SK-N-SH (cell line): Measurements from ENCODE around the gene GSG1L. TPM values are rescaled to one million over a fixed set of nuclear protein-coding genes. Genes with fewer than 3 reads are reported as not detected.

Experiments used
- CTCF ChIA-PET: fragments of 300-600, 350-600 bp; formaldehyde crosslinking; extraction: SDS; loops from one replicate; lab custom pipeline; 2021; lab: Yijun Ruan, JAX
- POLR2A ChIA-PET: fragments of 350-600 bp; sonication (Branson Sonifier 250); formaldehyde crosslinking; extraction: SDS; loops from one replicate; lab custom pipeline; 2020; ENCODE audit warnings: antibody characterized with exemption, inconsistent platforms; lab: Yijun Ruan, JAX
- DNase-seq: peaks from one replicate; pipeline ENCODE4 v3.0.0; 2012
- H2AFZ ChIP-seq: fragments of 200-600 bp; sonication (generic); 2 replicates; pipeline ENCODE4 v1.8.1; 2016; ENCODE audit warnings: antibody characterized with exemption, mild to moderate bottlenecking, low read depth
- H3F3A ChIP-seq: fragments of 200-600 bp; sonication (generic); replicated peaks from 2 replicates; pipeline ENCODE3; 2016; ENCODE audit warnings: antibody characterized with exemption, mild to moderate bottlenecking; ENCODE audit not compliant: insufficient read depth
- H3K27ac ChIP-seq, 2 experiments: fragments of 200-500 bp in 1 of 2; fragments of 200-600 bp in 1 of 2; sonication (Bioruptor generic) in 1 of 2; sonication (generic), shearing (Covaris generic) in 1 of 2; 2 replicates each; pipeline versions ENCODE4 v1.5.1 to v1.6.1; 2014 to 2016; ENCODE audit warnings: low read depth in 2 of 2, inconsistent platforms in 1 of 2, low read length in 1 of 2, mild to moderate bottlenecking in 1 of 2, mixed read lengths in 1 of 2
- H3K27me3 ChIP-seq: fragments of 200-600 bp; sonication (generic), shearing (Covaris generic); 2 replicates; pipeline ENCODE4 v1.6.1; 2016; ENCODE audit warnings: mixed run types; ENCODE audit not compliant: insufficient read depth
- H3K36me3 ChIP-seq, 2 experiments: fragments of 200-500 bp in 1 of 2; fragments of 200-600 bp in 1 of 2; sonication (Bioruptor generic) in 1 of 2; sonication (generic) in 1 of 2; replicated peaks in 1 of 2; 2 replicates each; pipeline versions ENCODE3 to v1.5.1; 2014 to 2016; ENCODE audit warnings: low read length in 1 of 2, mild to moderate bottlenecking in 1 of 2; ENCODE audit not compliant: insufficient read depth in 2 of 2, control insufficient read depth in 1 of 2
- H3K4me1 ChIP-seq, 2 experiments: fragments of 200-500 bp in 1 of 2; fragments of 200-600 bp in 1 of 2; sonication (Bioruptor generic) in 1 of 2; sonication (generic), shearing (Covaris generic) in 1 of 2; 2 replicates each; pipeline versions ENCODE4 v1.5.1 to v1.6.1; 2014 to 2016; ENCODE audit warnings: low read depth in 1 of 2, low read length in 1 of 2, mixed run types in 1 of 2; ENCODE audit not compliant: insufficient read depth in 2 of 2, control insufficient read depth in 1 of 2
- H3K4me2 ChIP-seq: fragments of 200-600 bp; sonication (generic), shearing (Covaris generic); 2 replicates; pipeline ENCODE4 v1.6.1; 2017; ENCODE audit warnings: mixed run types
- H3K4me3 ChIP-seq, 2 experiments: fragments of 200-500 bp in 1 of 2; fragments of 200-600 bp in 1 of 2; sonication (Bioruptor generic) in 1 of 2; sonication (generic), shearing (Covaris generic) in 1 of 2; 2 replicates each; pipeline versions ENCODE4 v1.5.1 to v1.8.1; 2014 to 2016; ENCODE audit warnings: low read depth in 2 of 2, inconsistent platforms in 1 of 2, low read length in 1 of 2, mild to moderate bottlenecking in 1 of 2, mixed read lengths in 1 of 2, moderate library complexity in 1 of 2
- H3K79me2 ChIP-seq: fragments of 200-600 bp; sonication (generic); 2 replicates; pipeline ENCODE4 v1.8.1; 2017; ENCODE audit warnings: mild to moderate bottlenecking; ENCODE audit not compliant: insufficient read depth
- H3K9ac ChIP-seq: fragments of 200-600 bp; sonication (generic); 2 replicates; pipeline ENCODE4 v1.6.1; 2017; ENCODE audit warnings: mixed run types
- H3K9me2 ChIP-seq: fragments of 200-600 bp; sonication (generic); 2 replicates; pipeline ENCODE4 v1.6.1; 2017; ENCODE audit warnings: mixed run types
- H3K9me3 ChIP-seq: fragments of 200-600 bp; sonication (generic); 2 replicates; pipeline ENCODE4 v1.6.1; 2017; ENCODE audit warnings: mixed run types, mild to moderate bottlenecking, moderate library complexity
- H4K20me1 ChIP-seq: fragments of 200-600 bp; sonication (generic); 2 replicates; pipeline ENCODE4 v1.6.1; 2017; ENCODE audit warnings: mild to moderate bottlenecking, mixed run types; ENCODE audit not compliant: insufficient read depth
- CHD2 ChIP-seq: fragments of 150-350 bp; IDR thresholded peaks from 2 replicates; pipeline ENCODE4 v1.6.1; 2018; ENCODE audit warnings: low read length; ENCODE audit not compliant: partially characterized antibody
- CTCF ChIP-seq: fragments of 200-600 bp; sonication (generic); IDR thresholded peaks from 2 replicates; pipeline ENCODE4 v1.6.1; 2017; ENCODE audit warnings: antibody characterized with exemption, mild to moderate bottlenecking, moderate library complexity
- EP300 ChIP-seq, 2 experiments: IDR thresholded peaks; 2 replicates each; pipeline versions ENCODE4 v1.4.0 to v1.6.1; 2012; ENCODE audit warnings: borderline replicate concordance in 1 of 2, low read depth in 1 of 2, low read length in 1 of 2
- FOSL2 ChIP-seq: IDR thresholded peaks from 2 replicates; pipeline ENCODE4 v1.4.0; 2012; ENCODE audit warnings: low read depth, mild to moderate bottlenecking, moderate library complexity, borderline replicate concordance
- FOXJ3 ChIP-seq: sonication (generic); formaldehyde crosslinking; IDR thresholded peaks from 2 replicates; pipeline ENCODE4 v1.5.1; 2020; ENCODE audit warnings: mild to moderate bottlenecking, missing genetic modification reagents
- GATA2 ChIP-seq: sonication (generic); formaldehyde crosslinking; IDR thresholded peaks from 2 replicates; pipeline ENCODE4 v1.5.0; 2020; ENCODE audit warnings: mild to moderate bottlenecking, missing genetic modification reagents
- JUND ChIP-seq: IDR thresholded peaks from 2 replicates; pipeline ENCODE4 v1.4.0; 2012
- MAX ChIP-seq: IDR thresholded peaks from 2 replicates; pipeline ENCODE4 v1.4.0; 2012; ENCODE audit warnings: low read depth
- MXI1 ChIP-seq: IDR thresholded peaks from 2 replicates; pipeline ENCODE4 v1.6.1; 2012; ENCODE audit warnings: mild to moderate bottlenecking, low read depth, low read length, improper control_type of control experiment
- NFIC ChIP-seq: IDR thresholded peaks from 2 replicates; pipeline ENCODE4 v1.4.0; 2012; ENCODE audit warnings: borderline replicate concordance
- PBX3 ChIP-seq: IDR thresholded peaks from 2 replicates; pipeline ENCODE4; 2012
- RAD21 ChIP-seq: IDR thresholded peaks from 2 replicates; pipeline ENCODE4 v1.6.1; 2012; ENCODE audit warnings: mild to moderate bottlenecking, low read length
- RCOR1 ChIP-seq: fragments of 150-350 bp; IDR thresholded peaks from 2 replicates; pipeline ENCODE4 v1.6.1; 2017; ENCODE audit warnings: antibody characterized with exemption, low read length
- REST ChIP-seq: IDR thresholded peaks from 2 replicates; pipeline ENCODE4 v1.6.1; 2012; ENCODE audit warnings: mild to moderate bottlenecking, low read depth, low read length, moderate library complexity
- SIN3A ChIP-seq: IDR thresholded peaks from 2 replicates; pipeline ENCODE4 v1.6.1; 2012; ENCODE audit warnings: low read depth, mild to moderate bottlenecking, low read length, moderate library complexity, borderline replicate concordance
- SMC3 ChIP-seq: IDR thresholded peaks from 2 replicates; pipeline ENCODE4 v1.6.1; 2012; ENCODE audit warnings: low read depth, low read length, improper control_type of control experiment
- TAF1 ChIP-seq: IDR thresholded peaks from 2 replicates; pipeline ENCODE4 v1.6.1; 2012; ENCODE audit warnings: low read depth, mild to moderate bottlenecking, low read length, moderate library complexity, borderline replicate concordance
- TCF12 ChIP-seq: IDR thresholded peaks from 2 replicates; pipeline ENCODE4 v1.4.0; 2012
- TEAD4 ChIP-seq: IDR thresholded peaks from 2 replicates; pipeline ENCODE4 v1.4.0; 2012; ENCODE audit warnings: mild to moderate bottlenecking, borderline replicate concordance; ENCODE audit not compliant: insufficient read depth
- USF2 ChIP-seq: fragments of 150-350 bp; IDR thresholded peaks from 2 replicates; pipeline ENCODE4 v1.6.1; 2017; ENCODE audit warnings: antibody characterized with exemption, low read length, low read depth, borderline replicate concordance
- WGBS: methylation state at CpG from one replicate; pipeline ENCODE4 v1.1.6; 2017; ENCODE audit warnings: low lambda C conversion rate; 5-methylcytosine and 5-hydroxymethylcytosine counted together
- polyA plus RNA-seq, 3 experiments: library from polyadenylated mRNA; depleted of rRNA; stranded (reverse); fragments of >200 nt; gene quantifications; 2 replicates each; pipeline ENCODE4 v1.2.3, GENCODE V29; 2012

Gene GSG1L
- polyA plus RNA-seq, 1 of the 3 experiments (the other 2 are of a cell fraction), result not detected

GRCh38 chr16:28091656-28092055 lies 28.1 kb upstream of the GSG1L start:
- H3F3A ChIP-seq, result no peaks in the 10 kb centered on the region
- 97% methylated on average over 6 of the region's 12 CpGs for WGBS
- H3K4me3 ChIP-seq, result no peak overlapping the region
- no peaks in the 10 kb centered on the region for H3K9me2 ChIP-seq
- TF ChIP-seq REST (no peak), USF2 (no peak), PBX3 (no peak), RAD21 (no peak), EP300 (IDR thresholded peaks at IDR 0.05; ENCODE audit: borderline replicate concordance in 1 of 2, low read depth in 1 of 2, low read length in 1 of 2) (no peak), SMC3 (no peak), MAX (no peak), TAF1 (no peak), FOXJ3 (CRISPR knock-in tag) (no peak), CHD2 (no peak), JUND (no peak), GATA2 (no peak), MXI1 (no peak), TCF12 (no peak), FOSL2 (no peak), RCOR1 (no peak), NFIC (no peak), TEAD4 (no peak), SIN3A (no peak), CTCF (no peak)
- TF ChIP-seq, all 33 proteins: peak for 0
- Histone ChIP-seq H3K36me3 (no peaks in the 10 kb centered on the region), H3K79me2 (no peaks in the 10 kb centered on the region), H3K27ac (no peak overlapping the region), H3K4me1 (no peaks in the 10 kb centered on the region; a peak in 1 of 4 replicates), H4K20me1 (no peaks in the 10 kb centered on the region), H3K4me2 (no peak overlapping the region), H3K9ac (no peak overlapping the region), H3K27me3 (no peaks in the 10 kb centered on the region), H2AFZ (no peak overlapping the region), H3K9me3 (no peaks in the 10 kb centered on the region)
- CTCF ChIA-PET, result interaction anchor here (0.9 to 2.4 kb wide), 5 partner anchors 11 to 126 kb away, joined by 3 to 11 read pairs (median 3); no protein-coding TSS in a partner anchor
- DNase-seq, result no peak
- POLR2A ChIA-PET, result no interaction called here
